ENCODE data around the gene ACSM5. TPM values are rescaled to one million over a fixed set of nuclear protein-coding genes. Genes with fewer than 3 reads are reported as not detected.

Gene ACSM5
- total and polyA plus RNA-seq, 2 of the 4 experiments (the other 2 are of a cell fraction), result not detected

Other genes with a start within 250 kb of the ACSM5 start
- not detected in 2 replicates for gene GP2, start 82.0 kb upstream of the ACSM5 start, total RNA-seq (2012; rRNA removed)
- not detected in 2 replicates for gene GP2, start 82.0 kb upstream of the ACSM5 start, polyA plus RNA-seq (2012; rRNA removed)
- gene UMOD, start 56.8 kb upstream of the ACSM5 start, total RNA-seq (2012; rRNA removed), result not detected in 2 replicates
- not detected in 2 replicates for gene UMOD, start 56.8 kb upstream of the ACSM5 start, polyA plus RNA-seq (2012; rRNA removed)
- gene PDILT, start 4.8 kb upstream of the ACSM5 start, total RNA-seq (2012; rRNA removed), result not detected in 2 replicates
- gene PDILT, start 4.8 kb upstream of the ACSM5 start, polyA plus RNA-seq (2012; rRNA removed), result not detected in 2 replicates
- gene ACSM2A, start 42.0 kb downstream of the ACSM5 start, total RNA-seq (2012; rRNA removed), result not detected in 2 replicates
- not detected in 2 replicates for gene ACSM2A, start 42.0 kb downstream of the ACSM5 start, polyA plus RNA-seq (2012; rRNA removed)
- gene ACSM2B, start 166.8 kb downstream of the ACSM5 start, total RNA-seq (2012; rRNA removed), result not detected in 2 replicates
- gene ACSM2B, start 166.8 kb downstream of the ACSM5 start, polyA plus RNA-seq (2012; rRNA removed), result not detected in 2 replicates